Measurements from ENCODE around the gene RUNDC1. TPM values are rescaled to one million over a fixed set of nuclear protein-coding genes. Genes with fewer than 3 reads are reported as not detected.

RUNDC1 gene
- total RNA-seq, 2 experiments from 2014 or later, result 11.1 to 22.5 TPM

DNA sequence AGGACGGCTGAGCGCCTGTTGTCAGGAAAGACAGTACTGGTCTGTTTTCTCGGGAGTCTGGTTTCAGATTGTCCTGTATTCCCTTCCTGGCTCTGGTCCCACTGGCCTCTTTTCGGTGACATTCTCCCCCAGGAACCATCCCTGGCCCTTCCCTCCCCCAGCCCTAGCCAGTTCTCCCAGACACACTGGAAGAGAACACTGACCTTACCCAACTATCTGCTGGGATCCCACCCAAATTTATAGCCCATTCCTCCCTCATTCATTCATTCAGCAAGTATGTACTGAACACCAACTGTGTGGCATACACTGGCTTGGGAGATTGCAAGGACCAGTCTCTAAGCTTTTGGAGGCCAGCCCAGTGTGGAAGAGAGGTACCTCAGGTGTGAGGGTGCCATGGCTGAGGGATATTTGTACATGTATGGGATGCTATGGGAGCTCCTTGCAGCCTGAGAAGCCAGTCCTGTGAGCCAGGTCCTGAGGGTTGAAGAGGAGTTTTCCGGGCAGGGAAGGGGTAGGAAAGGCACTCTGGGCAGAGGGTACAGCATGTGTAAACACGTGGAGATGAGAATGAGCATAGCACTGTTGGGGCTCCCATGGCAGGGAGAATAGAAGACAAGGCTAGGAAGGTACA, 49.9 kb downstream of the RUNDC1 start:
- no peaks in the 10 kb centered on the region for H3K79me2 ChIP-seq (ENCODE audit: insufficient read depth, low read depth, low read length)
- no TSS peak for BruUV-seq (replicated peaks)
- H3K4me2 ChIP-seq (ENCODE audit: low read length), result no peak overlapping the region
- POLR2A ChIA-PET, result no interaction called here
- H3K9me3 ChIP-seq (ENCODE audit: low read length), result no peaks in the 10 kb centered on the region
- H3K36me3 ChIP-seq (ENCODE audit: insufficient read depth, low read length), result no peaks in the 10 kb centered on the region
- no peak overlapping the region for H3K4me3 ChIP-seq (ENCODE audit: low read depth, low read length, poor library complexity, severe bottlenecking)
- no peak for DNase-seq (ENCODE audit: low spot score)
- no peaks in the 10 kb centered on the region for H3K4me1 ChIP-seq (ENCODE audit: insufficient read depth, low read length, poor library complexity, severe bottlenecking)
- no peaks in the 10 kb centered on the region for H4K20me1 ChIP-seq (ENCODE audit: insufficient read depth, low read length)
- no peak for TF ChIP-seq CTCF (conservative IDR thresholded peaks at IDR 0.05; ENCODE audit: low read length)
- no peak for TF ChIP-seq EZH2phosphoT487 (IDR thresholded peaks at IDR 0.05; ENCODE audit: borderline replicate concordance, low read depth, low read length)
- no peaks in the 10 kb centered on the region for H3K9me2 ChIP-seq (ENCODE audit: insufficient read depth, low read length)
- CTCF ChIA-PET (ENCODE audit: unreplicated experiment), result interaction anchor here (1.2 kb wide), 1 partner anchor 32 kb away, joined by 3 read pairs; the partner anchor contains the start of gene RPL27
- H3K27ac ChIP-seq (ENCODE audit: low read depth, low read length, poor library complexity, severe bottlenecking), result no peak overlapping the region
- H2AFZ ChIP-seq (ENCODE audit: low read length), result no peak overlapping the region
- intact Hi-C loops (cut with micrococcal nuclease; ENCODE audit: unreplicated experiment), result no loop called here

- Histone ChIP-seq H3K4me2 (ENCODE audit: low read length) (no peak overlapping the region), H3K9me2 (ENCODE audit: insufficient read depth, low read length) (no peaks in the 10 kb centered on the region), H3K4me3 (ENCODE audit: low read depth, low read length, poor library complexity, severe bottlenecking) (no peak overlapping the region), H3K9me3 (ENCODE audit: low read length) (no peaks in the 10 kb centered on the region), H2AFZ (ENCODE audit: low read length) (no peak overlapping the region), H3K79me2 (ENCODE audit: insufficient read depth, low read depth, low read length) (no peaks in the 10 kb centered on the region), H3K4me1 (ENCODE audit: insufficient read depth, low read length, poor library complexity, severe bottlenecking) (no peaks in the 10 kb centered on the region), H3K27ac (ENCODE audit: low read depth, low read length, poor library complexity, severe bottlenecking) (no peak overlapping the region), H3K36me3 (ENCODE audit: insufficient read depth, low read length) (no peaks in the 10 kb centered on the region), H4K20me1 (ENCODE audit: insufficient read depth, low read length) (no peaks in the 10 kb centered on the region)
- intact Hi-C loops (cut with micrococcal nuclease; ENCODE audit: unreplicated experiment), result no loop called here
- POLR2A ChIA-PET, result no interaction called here
- TF ChIP-seq CTCF (conservative IDR thresholded peaks at IDR 0.05; ENCODE audit: low read length) (no peak), EZH2phosphoT487 (IDR thresholded peaks at IDR 0.05; ENCODE audit: borderline replicate concordance, low read depth, low read length) (no peak)
- no peak for DNase-seq (ENCODE audit: low spot score)
- BruUV-seq (replicated peaks), result no TSS peak
- CTCF ChIA-PET (ENCODE audit: unreplicated experiment), result no interaction called here
Measured at GRCh38 chr17:43031666-43032065, 51.3 kb downstream of the RUNDC1 start.

All from OCI-LY7 (cell line).